Activated CD4-positive, alpha-beta memory T cell treated with anti-CD3 and anti-CD28 coated beads, Interleukin-2, amount 10 ng/mL, durations not matched to agents 7 days and 5 days (primary cell): Measurements from ENCODE around the gene NEK6. TPM values are rescaled to one million over a fixed set of nuclear protein-coding genes. Genes with fewer than 3 reads are reported as not detected.
"Not testable (repeated sequence)": the region's sequence is repeated elsewhere in the genome, so short reads cannot be mapped to it uniquely, and the experiment has no call there.

Source experiments
- CTCF ChIA-PET: fragments of 350-600 bp; sonication (Branson Sonifier 250); formaldehyde crosslinking; loops from one replicate; lab custom pipeline; 2021; ENCODE audit warnings: antibody characterized with exemption, inconsistent platforms; lab: Charles Lee
- POLR2A ChIA-PET: fragments of 350-600 bp; sonication (Branson Sonifier 250); formaldehyde crosslinking; loops from one replicate; lab custom pipeline; 2021; ENCODE audit warnings: antibody characterized with exemption; lab: Charles Lee
- DNase-seq: peaks from one replicate; pipeline ENCODE4 v3.0.0-alpha.2; 2020
- H3K27ac Mint-ChIP-seq: one replicate; pipeline ENCODE4 v1.8.0; 2021; ENCODE audit warnings: mild to moderate bottlenecking, mixed read lengths
- H3K27me3 Mint-ChIP-seq: one replicate; pipeline ENCODE4 v1.8.0; 2021; ENCODE audit warnings: mixed read lengths
- H3K36me3 Mint-ChIP-seq: one replicate; pipeline ENCODE4 v1.8.0; 2021; ENCODE audit warnings: low read depth, mixed read lengths
- H3K4me1 Mint-ChIP-seq: one replicate; pipeline ENCODE4 v1.8.0; 2021; ENCODE audit warnings: mixed read lengths
- H3K4me3 Mint-ChIP-seq: one replicate; pipeline ENCODE4 v1.8.0; 2021; ENCODE audit warnings: mild to moderate bottlenecking, mixed read lengths
- H3K9me3 Mint-ChIP-seq: one replicate; pipeline ENCODE4 v1.8.0; 2021; ENCODE audit warnings: mixed read lengths
- total RNA-seq, 2 experiments: library from RNA; stranded (reverse); gene quantifications; one replicate each; pipeline ENCODE4 v1.2.3, GENCODE V29; 2021

The NEK6 gene
- total RNA-seq, 2 experiments from 2014 or later, result 16.9 to 18.9 TPM

- ChIA-PET CTCF (interaction anchor here (0.9 to 2.8 kb wide), 3 partner anchors 22 to 112 kb away, joined by 3 to 11 read pairs (median 4); no protein-coding TSS in a partner anchor), POLR2A (interaction anchor here (0.7 to 2.0 kb wide), 6 partner anchors 14 to 48 kb away, joined by 3 to 15 read pairs (median 4); no protein-coding TSS in a partner anchor)
- Mint-ChIP-seq H3K27me3 (peaks cover 33% of the 10 kb centered on the region), H3K36me3 (no peaks in the 10 kb centered on the region), H3K4me3 (no peak overlapping the region), H3K27ac (peak overlapping the region; percentile 64), H3K4me1 (peaks cover 45% of the 10 kb centered on the region), H3K9me3 (no peaks in the 10 kb centered on the region)
- peak; percentile 61 for DNase-seq
Observed at GRCh38 chr9:124238546-124239140, 19.1 kb upstream of the NEK6 start.

- Mint-ChIP-seq H3K9me3 (no peaks in the 10 kb centered on the region), H3K4me1 (peaks cover 45% of the 10 kb centered on the region), H3K36me3 (no peaks in the 10 kb centered on the region), H3K4me3 (no peak overlapping the region), H3K27me3 (peaks cover 38% of the 10 kb centered on the region), H3K27ac (peak overlapping the region; percentile 64)
- no peak for DNase-seq
- POLR2A ChIA-PET, result interaction anchor here (0.8 to 2.9 kb wide), 5 partner anchors 14 to 37 kb away, joined by 3 to 15 read pairs (median 7); no protein-coding TSS in a partner anchor
- CTCF ChIA-PET, result interaction anchor here (0.9 to 1.0 kb wide), 2 partner anchors 37 to 113 kb away, joined by 3 to 4 read pairs; no protein-coding TSS in a partner anchor
Observed at GRCh38 chr9:124239249-124240073, 18.3 kb upstream of the NEK6 start.

GRCh38 chr9:124242331-124243194 is 15.2 kb upstream of the NEK6 start:
- no peaks in the 10 kb centered on the region for H3K36me3 Mint-ChIP-seq
- peaks cover 26% of the 10 kb centered on the region for H3K27me3 Mint-ChIP-seq
- H3K4me3 Mint-ChIP-seq, result no peak overlapping the region
- no peak for DNase-seq
- H3K9me3 Mint-ChIP-seq, result no peaks in the 10 kb centered on the region
- H3K4me1 Mint-ChIP-seq, result peaks cover 41% of the 10 kb centered on the region
- no peak overlapping the region for H3K27ac Mint-ChIP-seq
- POLR2A ChIA-PET, result interaction anchor here (2.9 kb wide), 1 partner anchor 25 kb away, joined by 13 read pairs; no protein-coding TSS in a partner anchor
- CTCF ChIA-PET, result interaction anchor here (0.6 kb wide), 1 partner anchor 1300 kb away, joined by 3 read pairs; no protein-coding TSS in a partner anchor

- POLR2A ChIA-PET, CTCF ChIA-PET, DNase-seq, H3K9me3 Mint-ChIP-seq, H3K4me3 Mint-ChIP-seq, H3K27ac Mint-ChIP-seq, H3K36me3 Mint-ChIP-seq: not testable (repeated sequence)
- Mint-ChIP-seq H3K4me1 (peaks cover 19% of the 10 kb centered on the region), H3K27me3 (peaks cover 13% of the 10 kb centered on the region)
Observed at GRCh38 chr9:124247393-124247792, 10.4 kb upstream of the NEK6 start.

GRCh38 chr9:124248066-124248465 is 9.7 kb upstream of the NEK6 start:
- no peaks in the 10 kb centered on the region for H3K36me3 Mint-ChIP-seq
- CTCF ChIA-PET, result interaction anchor here (0.6 kb wide), 1 partner anchor 122 kb away, joined by 3 read pairs; no protein-coding TSS in a partner anchor
- POLR2A ChIA-PET, result no interaction called here
- peaks cover 13% of the 10 kb centered on the region for H3K27me3 Mint-ChIP-seq
- H3K4me1 Mint-ChIP-seq, result peaks cover 12% of the 10 kb centered on the region
- DNase-seq, result no peak
- H3K4me3 Mint-ChIP-seq, result no peak overlapping the region
- H3K9me3 Mint-ChIP-seq, result no peaks in the 10 kb centered on the region
- H3K27ac Mint-ChIP-seq, result no peak overlapping the region

GRCh38 chr9:124248960-124249359 is 8.8 kb upstream of the NEK6 start:
- H3K36me3 Mint-ChIP-seq, result no peaks in the 10 kb centered on the region
- ChIA-PET CTCF (no interaction called here), POLR2A (no interaction called here)
- no peaks in the 10 kb centered on the region for H3K9me3 Mint-ChIP-seq
- H3K27me3 Mint-ChIP-seq, result peaks cover 11% of the 10 kb centered on the region
- peaks cover 15% of the 10 kb centered on the region for H3K4me1 Mint-ChIP-seq
- no peak for DNase-seq
- H3K27ac Mint-ChIP-seq, result no peak overlapping the region
- no peak overlapping the region for H3K4me3 Mint-ChIP-seq

- Mint-ChIP-seq H3K4me3 (no peak overlapping the region), H3K27ac (no peak overlapping the region), H3K27me3 (peaks cover 9% of the 10 kb centered on the region), H3K9me3 (no peaks in the 10 kb centered on the region), H3K4me1 (peaks cover 24% of the 10 kb centered on the region), H3K36me3 (no peaks in the 10 kb centered on the region)
- ChIA-PET POLR2A (no interaction called here), CTCF (no interaction called here)
- no peak for DNase-seq
Observed at GRCh38 chr9:124251204-124251603, 6.5 kb upstream of the NEK6 start.

- ChIA-PET CTCF (no interaction called here), POLR2A (no interaction called here)
- Mint-ChIP-seq H3K4me1 (peaks cover 25% of the 10 kb centered on the region), H3K9me3 (no peaks in the 10 kb centered on the region), H3K27ac (no peak overlapping the region), H3K27me3 (peaks cover 15% of the 10 kb centered on the region), H3K4me3 (no peak overlapping the region), H3K36me3 (no peaks in the 10 kb centered on the region)
- DNase-seq, result no peak
Observed at GRCh38 chr9:124251605-124252378, 6.0 kb upstream of the NEK6 start.

GRCh38 chr9:124252878-124253277 is 4.9 kb upstream of the NEK6 start:
- CTCF ChIA-PET, H3K9me3 Mint-ChIP-seq, POLR2A ChIA-PET, DNase-seq, H3K36me3 Mint-ChIP-seq, H3K27ac Mint-ChIP-seq, H3K4me3 Mint-ChIP-seq: not testable (repeated sequence)
- peaks cover 24% of the 10 kb centered on the region for H3K27me3 Mint-ChIP-seq
- H3K4me1 Mint-ChIP-seq, result peaks cover 31% of the 10 kb centered on the region

- H3K9me3 Mint-ChIP-seq, result no peaks in the 10 kb centered on the region
- ChIA-PET CTCF (interaction anchor here (1.6 kb wide), 1 partner anchor 128 kb away, joined by 6 read pairs; no protein-coding TSS in a partner anchor), POLR2A (interaction anchor here (1.6 kb wide), 1 partner anchor 37 kb away, joined by 8 read pairs; no protein-coding TSS in a partner anchor)
- peaks cover 41% of the 10 kb centered on the region for H3K4me1 Mint-ChIP-seq
- peak; percentile 31 for DNase-seq
- peaks cover 33% of the 10 kb centered on the region for H3K27me3 Mint-ChIP-seq
- peaks cover 3% of the 10 kb centered on the region for H3K36me3 Mint-ChIP-seq
- H3K27ac Mint-ChIP-seq, result peak overlapping the region; percentile 25
- no peak overlapping the region for H3K4me3 Mint-ChIP-seq
Observed at GRCh38 chr9:124254261-124254682, 3.5 kb upstream of the NEK6 start.

- ChIA-PET POLR2A (interaction anchor here (1.6 kb wide), 1 partner anchor 38 kb away, joined by 8 read pairs; no protein-coding TSS in a partner anchor), CTCF (interaction anchor here (0.6 to 1.6 kb wide), 3 partner anchors 22 to 129 kb away, joined by 3 to 6 read pairs (median 3); no protein-coding TSS in a partner anchor)
- Mint-ChIP-seq H3K9me3 (no peaks in the 10 kb centered on the region), H3K27ac (no peak overlapping the region), H3K27me3 (peaks cover 37% of the 10 kb centered on the region), H3K36me3 (peaks cover 3% of the 10 kb centered on the region), H3K4me3 (no peak overlapping the region), H3K4me1 (peaks cover 47% of the 10 kb centered on the region)
- no peak for DNase-seq
Observed at GRCh38 chr9:124255222-124255621, 2.5 kb upstream of the NEK6 start.
